T1000 (cell line): ENCODE data around the gene IL1RAP.

Source experiments
- DNase-seq: peaks from one replicate; lab custom pipeline; 2025; ENCODE audit warnings: mixed read lengths; lab: John Stamatoyannopoulos, UW

Gene IL1RAP

GRCh38 chr3:190614226-190615059 is 100.6 kb downstream of the IL1RAP start:
- DNase-seq = no peak

DNA sequence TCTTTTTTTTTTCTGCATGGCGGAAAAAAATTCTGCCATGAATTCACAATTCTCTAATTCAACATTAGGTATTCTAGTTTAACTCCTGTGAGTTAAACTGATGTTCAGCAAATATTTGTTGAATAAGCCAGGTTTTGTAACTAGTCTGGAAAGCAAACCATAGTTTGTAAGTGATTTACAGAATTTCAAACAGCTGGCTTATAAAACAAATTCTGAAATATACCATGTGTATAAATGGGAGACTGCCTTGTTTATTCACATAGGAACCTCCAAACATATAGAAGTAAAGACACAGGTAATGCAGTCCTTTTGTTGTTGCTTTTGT is 101.1 kb downstream of the IL1RAP start:
- no peak for DNase-seq

GRCh38 chr3:190615607-190616006 is 101.7 kb downstream of the IL1RAP start:
- no peak for DNase-seq

- no peak for DNase-seq
Measured at GRCh38 chr3:190616637-190617036, 102.8 kb downstream of the IL1RAP start.

DNA sequence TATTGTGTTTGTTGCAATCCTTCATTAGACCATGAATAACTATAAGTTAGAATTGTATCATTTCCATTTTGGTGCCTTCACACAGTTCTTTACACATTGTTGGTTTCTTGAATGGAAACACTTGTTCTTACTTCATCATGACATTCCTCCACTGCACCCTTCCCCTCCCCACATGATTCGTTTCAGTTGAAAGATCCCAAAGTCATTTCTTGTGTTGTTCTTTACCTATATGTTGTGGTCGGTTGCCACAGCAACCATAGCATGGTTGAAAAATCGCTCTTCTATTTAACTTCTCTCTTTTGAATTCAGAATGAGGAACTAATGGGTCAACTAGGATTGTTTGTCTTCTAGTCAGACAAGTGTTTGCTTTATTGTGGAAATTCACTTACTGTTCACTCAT is 103.3 kb downstream of the IL1RAP start:
- no peak for DNase-seq

DNA sequence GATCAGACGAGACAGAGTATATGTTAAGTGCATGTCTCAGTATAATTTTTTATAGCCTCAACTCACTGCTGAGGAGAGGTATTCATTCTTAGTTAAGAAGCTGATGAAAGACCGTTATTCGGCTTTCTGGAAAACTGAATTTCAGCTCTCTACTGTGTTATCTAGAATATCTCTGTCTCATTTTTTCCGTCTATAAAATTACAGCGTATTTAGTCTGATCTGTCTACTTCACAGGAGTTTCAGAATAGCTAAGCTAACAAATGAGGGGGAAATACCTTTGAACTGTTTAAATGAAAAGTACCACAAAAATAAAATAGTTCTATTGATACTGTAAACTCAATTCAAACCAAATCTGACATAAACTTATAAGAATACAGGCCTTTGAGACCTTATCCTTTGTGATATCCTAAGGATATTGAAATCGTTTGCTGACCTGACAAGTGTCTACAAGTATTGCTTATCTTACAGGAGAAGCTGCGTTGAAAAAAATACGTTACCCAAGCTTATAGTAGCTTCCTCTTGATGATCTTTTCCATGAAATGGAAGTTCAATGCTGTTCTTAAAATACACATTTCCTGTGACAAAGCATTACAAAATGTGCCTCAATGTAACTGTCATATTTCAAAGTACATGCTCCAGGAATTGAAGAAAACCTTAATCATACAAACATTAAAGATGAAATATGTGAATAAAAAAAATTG is 104.6 kb downstream of the IL1RAP start:
- DNase-seq = no peak

GRCh38 chr3:190619353-190619752 is 105.5 kb downstream of the IL1RAP start:
- no peak for DNase-seq

- DNase-seq = no peak
Measured at GRCh38 chr3:190619761-190620160, 105.9 kb downstream of the IL1RAP start.

GRCh38 chr3:190620886-190621608 is 107.2 kb downstream of the IL1RAP start:
- no peak for DNase-seq

GRCh38 chr3:190621927-190622326 is 108.0 kb downstream of the IL1RAP start:
- no peak for DNase-seq

- DNase-seq = no peak
Measured at GRCh38 chr3:190624282-190624681, 110.4 kb downstream of the IL1RAP start.

GRCh38 chr3:190626951-190627620 is 113.2 kb downstream of the IL1RAP start:
- no peak for DNase-seq

GRCh38 chr3:190629088-190629487 is 115.2 kb downstream of the IL1RAP start:
- DNase-seq = no peak

DNA sequence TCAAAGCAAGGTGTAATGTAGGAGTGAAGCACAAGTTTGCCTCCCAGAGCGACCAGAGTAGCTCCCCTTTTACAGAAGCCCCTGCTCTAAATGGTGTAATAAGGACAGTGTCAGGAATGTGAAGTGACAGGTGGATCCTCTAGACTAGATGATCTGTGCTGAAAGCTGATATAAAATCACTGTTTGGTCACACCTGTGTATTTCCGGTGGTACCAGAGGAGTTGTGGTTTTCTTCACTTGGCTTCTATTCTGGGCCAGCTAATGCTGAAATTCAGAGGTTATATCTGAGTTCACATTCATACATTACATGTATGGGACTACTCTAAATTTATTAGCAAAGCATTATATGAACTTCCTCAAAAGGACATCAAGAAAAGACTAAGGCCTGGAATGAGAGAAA is 117.4 kb downstream of the IL1RAP start:
- no peak for DNase-seq

DNA sequence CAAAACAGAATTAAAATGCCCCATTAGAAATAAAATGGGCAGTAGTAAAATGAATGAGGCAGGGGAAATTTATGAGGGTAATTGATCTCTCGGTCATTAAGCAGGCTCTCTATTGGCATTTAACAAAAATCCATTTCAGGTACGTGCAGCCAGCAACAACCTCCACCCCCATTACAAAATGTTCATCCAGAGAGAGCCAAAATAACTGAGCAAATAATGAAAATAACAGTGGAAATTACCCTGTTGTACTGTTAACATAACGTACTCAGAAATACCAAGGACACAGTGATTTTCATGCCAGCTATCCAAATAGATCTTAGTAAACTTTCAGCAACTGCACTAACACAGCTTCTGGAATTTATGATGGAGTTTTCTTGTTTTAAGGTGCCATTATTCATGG is 127.7 kb downstream of the IL1RAP start:
- DNase-seq = no peak

- DNase-seq = no peak
Measured at GRCh38 chr3:190642016-190642415, 128.1 kb downstream of the IL1RAP start.

DNA sequence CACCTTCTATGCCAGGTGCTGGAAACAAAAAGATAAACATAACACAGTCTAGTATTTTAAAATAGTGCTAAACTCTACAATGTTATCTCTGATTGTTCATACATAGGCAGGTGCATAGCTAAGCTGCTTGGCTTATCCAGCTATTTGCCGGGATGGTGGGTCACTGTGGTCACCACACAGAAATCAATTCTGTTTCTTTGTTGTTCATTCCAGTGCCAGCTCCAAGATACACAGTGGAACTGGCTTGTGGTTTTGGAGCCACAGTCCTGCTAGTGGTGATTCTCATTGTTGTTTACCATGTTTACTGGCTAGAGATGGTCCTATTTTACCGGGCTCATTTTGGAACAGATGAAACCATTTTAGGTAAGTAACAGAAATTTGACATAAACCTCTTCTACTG is 130.2 kb downstream of the IL1RAP start:
- DNase-seq = no peak

DNA sequence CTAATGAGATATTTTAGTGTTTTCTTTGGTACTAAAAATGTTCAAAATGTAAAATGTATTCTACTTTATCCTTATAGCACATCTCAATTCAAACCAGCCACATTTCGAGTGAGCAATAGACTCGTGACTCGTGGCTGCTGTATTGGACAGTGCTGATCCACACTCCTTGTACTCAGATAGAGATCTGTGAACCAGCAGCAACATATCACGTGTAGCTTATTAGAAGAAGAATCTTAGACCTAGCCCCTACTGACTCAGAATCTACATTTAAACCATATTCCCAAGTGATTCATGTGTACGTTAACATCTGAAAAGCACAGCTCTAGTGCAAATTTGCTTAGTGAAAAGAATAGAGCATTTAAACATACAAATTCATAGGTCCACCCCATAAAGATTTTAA is 130.9 kb downstream of the IL1RAP start:
- no peak for DNase-seq

GRCh38 chr3:190645932-190646460 is 132.1 kb downstream of the IL1RAP start:
- DNase-seq = no peak

DNA sequence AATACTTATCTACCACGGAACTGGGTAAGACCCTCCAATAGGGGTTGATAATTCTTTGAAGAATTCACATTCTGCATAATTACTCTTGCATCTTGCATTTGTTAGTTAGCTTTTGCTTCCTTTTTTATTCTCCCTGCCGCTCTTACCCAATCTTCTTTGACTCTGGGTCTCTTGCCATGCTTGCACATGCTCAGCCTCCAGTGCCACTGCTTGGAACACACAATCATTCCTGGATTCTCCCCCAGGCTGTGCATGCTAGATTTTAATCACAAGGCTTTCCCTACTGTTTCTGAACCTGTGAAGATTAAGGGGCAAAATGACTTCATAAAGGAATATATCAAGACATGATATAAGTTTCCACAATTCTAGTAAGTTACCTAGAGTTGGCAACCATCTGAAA is 133.1 kb downstream of the IL1RAP start:
- no peak for DNase-seq

DNA sequence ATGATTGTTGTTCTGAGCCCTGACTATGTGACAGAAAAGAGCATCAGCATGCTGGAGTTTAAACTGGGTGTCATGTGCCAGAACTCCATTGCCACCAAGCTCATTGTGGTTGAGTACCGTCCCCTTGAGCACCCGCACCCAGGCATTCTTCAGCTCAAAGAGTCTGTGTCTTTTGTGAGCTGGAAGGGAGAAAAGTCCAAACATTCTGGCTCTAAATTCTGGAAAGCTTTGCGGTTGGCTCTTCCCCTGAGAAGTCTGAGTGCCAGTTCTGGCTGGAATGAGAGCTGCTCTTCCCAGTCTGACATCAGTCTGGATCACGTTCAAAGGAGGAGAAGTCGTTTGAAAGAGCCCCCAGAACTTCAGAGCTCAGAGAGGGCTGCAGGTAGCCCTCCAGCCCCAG is 142.0 kb downstream of the IL1RAP start:
- DNase-seq = no peak

DNA sequence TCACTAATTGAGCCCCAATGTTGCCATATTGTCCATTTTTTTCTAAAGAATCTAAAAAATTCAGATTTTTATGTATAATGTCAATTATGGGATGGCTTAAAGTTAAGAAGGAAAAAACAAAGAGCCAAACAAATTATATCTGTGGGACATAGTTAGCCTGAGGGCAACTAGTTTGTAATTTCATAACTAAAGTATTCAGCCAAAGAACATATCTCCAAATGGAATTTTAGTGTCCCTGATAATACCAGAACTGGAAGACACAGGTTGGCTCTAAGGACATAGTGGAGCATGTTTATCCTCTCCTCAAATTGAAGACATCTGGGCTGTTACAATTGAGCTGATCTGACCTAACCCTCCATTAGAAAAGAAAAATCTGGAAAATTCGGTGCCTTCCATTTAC is 144.2 kb downstream of the IL1RAP start:
- DNase-seq = no peak
